Measurements from ENCODE around the gene KIFBP. TPM values are rescaled to one million over a fixed set of nuclear protein-coding genes. Genes with fewer than 3 reads are reported as not detected.

Gene KIFBP
- total and polyA plus RNA-seq, 7 donors, result 7.9 to 36.9 (median 24.0) TPM

GRCh38 chr10:69045441-69046300, 57.1 kb downstream of the KIFBP start:
- intact Hi-C loops (cut with DNase I), result no loop called here
- no peak overlapping the region for H3K27ac ChIP-seq
- no peak for DNase-seq
- H3K4me1 ChIP-seq, result no peaks in the 10 kb centered on the region
- H3K9me3 ChIP-seq, result no peaks in the 10 kb centered on the region
- WGBS, 3 donors, result 77 to 80% (median 78%) methylated on average over 6 of the region's 6 CpGs
- no peaks in the 10 kb centered on the region for H3K36me3 ChIP-seq (ENCODE audit: insufficient read depth in 1 of 2, low read depth in 1 of 2)
- TF ChIP-seq CTCF (IDR thresholded peaks at IDR 0.05), result no peak
- ATAC-seq, result no peak
- H3K4me3 ChIP-seq, result no peak overlapping the region
- H3K27me3 ChIP-seq (ENCODE audit: insufficient read depth in 3 of 3, low read length in 2 of 3), result no peaks in the 10 kb centered on the region

GRCh38 chr10:69047111-69047832, 58.7 kb downstream of the KIFBP start:
- no peak for ATAC-seq

GRCh38 chr10:69048103-69048502, 59.5 kb downstream of the KIFBP start:
- 32 to 59% (median 37%) methylated on average over 8 of the region's 8 CpGs for WGBS, 3 donors
- H3K36me3 ChIP-seq (ENCODE audit: insufficient read depth in 1 of 2, low read depth in 1 of 2), result no peaks in the 10 kb centered on the region
- no peaks in the 10 kb centered on the region for H3K4me1 ChIP-seq
- H3K27ac ChIP-seq, result no peak overlapping the region
- no peak overlapping the region for H3K4me3 ChIP-seq
- ATAC-seq (peak; percentile 56 to 75 (median 70)), DNase-seq (peak in 1 of 2 donors; percentile 32)
- no peaks in the 10 kb centered on the region for H3K27me3 ChIP-seq (ENCODE audit: insufficient read depth in 3 of 3, low read length in 2 of 3)
- H3K9me3 ChIP-seq, result no peaks in the 10 kb centered on the region
- intact Hi-C loops (cut with DNase I), result no loop called here
- TF ChIP-seq CTCF (IDR thresholded peaks at IDR 0.05), result no peak

More at GRCh38 chr10:69047111-69047832, 58.7 kb downstream of the KIFBP start:
- no peak overlapping the region for H3K27ac ChIP-seq
- H3K4me1 ChIP-seq, result no peaks in the 10 kb centered on the region
- no peaks in the 10 kb centered on the region for H3K36me3 ChIP-seq (ENCODE audit: insufficient read depth in 1 of 2, low read depth in 1 of 2)
- intact Hi-C loops (cut with DNase I), result no loop called here
- no peaks in the 10 kb centered on the region for H3K9me3 ChIP-seq
- H3K4me3 ChIP-seq, result no peak overlapping the region
- 83 to 89% (median 87%) methylated on average over 4 of the region's 4 CpGs for WGBS, 3 donors
- no peaks in the 10 kb centered on the region for H3K27me3 ChIP-seq (ENCODE audit: insufficient read depth in 3 of 3, low read length in 2 of 3)
- DNase-seq, result no peak
- TF ChIP-seq CTCF (IDR thresholded peaks at IDR 0.05), result no peak

GRCh38 chr10:69049566-69049961, 61.0 kb downstream of the KIFBP start:
- H3K4me3 ChIP-seq, result no peak overlapping the region
- TF ChIP-seq CTCF (IDR thresholded peaks at IDR 0.05), result no peak
- no peaks in the 10 kb centered on the region for H3K9me3 ChIP-seq
- no peak overlapping the region for H3K27ac ChIP-seq
- 74 to 83% (median 82%) methylated on average over 6 of the region's 6 CpGs for WGBS, 3 donors
- no peaks in the 10 kb centered on the region for H3K36me3 ChIP-seq (ENCODE audit: insufficient read depth in 1 of 2, low read depth in 1 of 2)
- ATAC-seq, result peak in 1 of 4 donors; percentile 51
- no peaks in the 10 kb centered on the region for H3K27me3 ChIP-seq (ENCODE audit: insufficient read depth in 3 of 3, low read length in 2 of 3)
- intact Hi-C loops (cut with DNase I), result no loop called here
- no peaks in the 10 kb centered on the region for H3K4me1 ChIP-seq
- DNase-seq, result no peak
